Chondrocyte (in vitro differentiated cells): ENCODE measurements around the gene GPC3. TPM values are rescaled to one million over a fixed set of nuclear protein-coding genes. Genes with fewer than 3 reads are reported as not detected.

Experiments used
- DNase-seq: peaks from one replicate; pipeline ENCODE4 v3.0.0; 2021; ENCODE audit warnings: mixed read lengths, low spot score
- H3K27ac Mint-ChIP-seq: one replicate; pipeline ENCODE4 v1.8.0; 2021; ENCODE audit warnings: mild to moderate bottlenecking, moderate library complexity, mixed read lengths; ENCODE audit not compliant: unreplicated experiment
- H3K27me3 Mint-ChIP-seq: 2 replicates; pipeline ENCODE4 v1.8.0; 2021; ENCODE audit warnings: low read depth, mixed read lengths
- H3K36me3 Mint-ChIP-seq: 2 replicates; pipeline ENCODE4 v1.8.0; 2021; ENCODE audit warnings: low read depth, mixed read lengths
- H3K4me1 Mint-ChIP-seq: 2 replicates; pipeline ENCODE4 v1.8.0; 2021; ENCODE audit warnings: low read depth, mild to moderate bottlenecking, mixed read lengths
- H3K4me3 Mint-ChIP-seq: one replicate; pipeline ENCODE4 v1.8.0; 2021; ENCODE audit warnings: mild to moderate bottlenecking, moderate library complexity, mixed read lengths; ENCODE audit not compliant: unreplicated experiment
- H3K9me3 Mint-ChIP-seq: 2 replicates; pipeline ENCODE4 v1.8.0; 2021; ENCODE audit warnings: low read depth, mixed read lengths
- total RNA-seq: library from RNA; stranded (reverse); gene quantifications from 3 replicates; pipeline ENCODE4 v1.2.1, GENCODE V29; 2021
- TF ChIP-seq, protein P1 (sequence below): fragments of 200-600 bp; sonication (generic); IDR thresholded peaks from 2 replicates; pipeline ENCODE4 v1.5.0; 2021; ENCODE audit warnings: antibody characterized with exemption, mild to moderate bottlenecking, moderate library complexity

The GPC3 gene
- total RNA-seq, 1 donor from 2014 or later, result 1.9 TPM

GRCh38 chrX:133929836-133930464 lies 55.4 kb downstream of the GPC3 start:
- DNase-seq, result no peak
- TF ChIP-seq, protein P1, sequence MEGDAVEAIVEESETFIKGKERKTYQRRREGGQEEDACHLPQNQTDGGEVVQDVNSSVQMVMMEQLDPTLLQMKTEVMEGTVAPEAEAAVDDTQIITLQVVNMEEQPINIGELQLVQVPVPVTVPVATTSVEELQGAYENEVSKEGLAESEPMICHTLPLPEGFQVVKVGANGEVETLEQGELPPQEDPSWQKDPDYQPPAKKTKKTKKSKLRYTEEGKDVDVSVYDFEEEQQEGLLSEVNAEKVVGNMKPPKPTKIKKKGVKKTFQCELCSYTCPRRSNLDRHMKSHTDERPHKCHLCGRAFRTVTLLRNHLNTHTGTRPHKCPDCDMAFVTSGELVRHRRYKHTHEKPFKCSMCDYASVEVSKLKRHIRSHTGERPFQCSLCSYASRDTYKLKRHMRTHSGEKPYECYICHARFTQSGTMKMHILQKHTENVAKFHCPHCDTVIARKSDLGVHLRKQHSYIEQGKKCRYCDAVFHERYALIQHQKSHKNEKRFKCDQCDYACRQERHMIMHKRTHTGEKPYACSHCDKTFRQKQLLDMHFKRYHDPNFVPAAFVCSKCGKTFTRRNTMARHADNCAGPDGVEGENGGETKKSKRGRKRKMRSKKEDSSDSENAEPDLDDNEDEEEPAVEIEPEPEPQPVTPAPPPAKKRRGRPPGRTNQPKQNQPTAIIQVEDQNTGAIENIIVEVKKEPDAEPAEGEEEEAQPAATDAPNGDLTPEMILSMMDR, result no peak
- Mint-ChIP-seq H3K36me3 (no peaks in the 10 kb centered on the region), H3K4me3 (no peak overlapping the region), H3K4me1 (no peaks in the 10 kb centered on the region), H3K9me3 (peaks cover 7% of the 10 kb centered on the region), H3K27ac (no peak overlapping the region), H3K27me3 (no peaks in the 10 kb centered on the region)

DNA sequence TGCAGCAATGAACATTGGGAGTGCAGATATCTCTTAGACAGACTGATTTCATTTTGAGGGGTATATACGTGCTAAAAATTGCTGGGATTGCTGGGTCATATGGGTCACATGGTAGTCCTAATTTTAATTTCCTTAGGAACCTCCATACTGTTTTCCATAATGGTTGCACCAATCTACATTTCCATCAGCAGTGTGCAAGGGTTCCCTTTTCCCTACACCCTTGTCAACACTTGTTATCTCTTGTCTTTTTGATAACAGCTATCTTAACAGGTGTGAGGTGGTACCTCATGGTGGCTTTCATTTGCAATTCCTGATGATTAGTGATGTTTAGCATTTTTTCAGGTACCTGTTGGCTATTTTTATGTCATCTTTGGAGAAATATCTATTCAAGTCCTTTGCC lies 57.0 kb downstream of the GPC3 start:
- no peak for DNase-seq
- no peaks in the 10 kb centered on the region for H3K4me1 Mint-ChIP-seq
- H3K4me3 Mint-ChIP-seq, result no peak overlapping the region
- H3K36me3 Mint-ChIP-seq, result no peaks in the 10 kb centered on the region
- TF ChIP-seq, protein P1, result no peak
- H3K27me3 Mint-ChIP-seq, result no peaks in the 10 kb centered on the region
- H3K9me3 Mint-ChIP-seq, result peaks cover 7% of the 10 kb centered on the region
- H3K27ac Mint-ChIP-seq, result no peak overlapping the region

- DNase-seq, result no peak
- Mint-ChIP-seq H3K4me1 (peaks cover 6% of the 10 kb centered on the region), H3K4me3 (no peak overlapping the region), H3K36me3 (no peaks in the 10 kb centered on the region), H3K9me3 (peaks cover 7% of the 10 kb centered on the region), H3K27me3 (no peaks in the 10 kb centered on the region), H3K27ac (no peak overlapping the region)
- TF ChIP-seq, protein P1, result peak; percentile 33
Observed at GRCh38 chrX:133926809-133927208, 58.6 kb downstream of the GPC3 start.

DNA sequence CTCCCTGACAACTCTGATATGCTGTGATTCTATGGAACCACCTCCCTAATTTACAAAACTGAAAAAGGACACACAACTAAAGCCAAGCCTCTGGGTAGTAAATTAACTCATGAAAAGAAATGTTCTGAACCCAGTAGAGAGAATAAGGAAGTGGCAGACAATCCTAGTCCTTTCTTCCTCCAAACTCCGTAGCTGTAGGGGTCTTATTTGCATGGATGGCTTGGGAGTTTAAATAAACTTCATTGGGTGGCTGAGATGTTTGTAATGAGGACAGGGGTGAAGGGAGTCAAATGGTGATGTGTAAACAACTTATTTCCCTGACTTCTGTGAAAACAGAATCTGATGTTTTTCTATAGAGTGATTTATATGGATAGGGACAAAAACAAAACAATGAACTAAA lies 59.3 kb downstream of the GPC3 start:
- Mint-ChIP-seq H3K4me3 (no peak overlapping the region), H3K4me1 (peaks cover 6% of the 10 kb centered on the region), H3K9me3 (peaks cover 7% of the 10 kb centered on the region), H3K27ac (no peak overlapping the region), H3K27me3 (no peaks in the 10 kb centered on the region), H3K36me3 (no peaks in the 10 kb centered on the region)
- no peak for DNase-seq
- TF ChIP-seq, protein P1, result no peak

GRCh38 chrX:133924548-133924947 lies 60.8 kb downstream of the GPC3 start:
- no peak overlapping the region for H3K27ac Mint-ChIP-seq
- H3K36me3 Mint-ChIP-seq, result no peaks in the 10 kb centered on the region
- no peaks in the 10 kb centered on the region for H3K27me3 Mint-ChIP-seq
- no peak overlapping the region for H3K4me3 Mint-ChIP-seq
- DNase-seq, result no peak
- H3K9me3 Mint-ChIP-seq, result peaks cover 7% of the 10 kb centered on the region
- TF ChIP-seq, protein P1, result no peak
- H3K4me1 Mint-ChIP-seq, result peaks cover 6% of the 10 kb centered on the region
